WERI-Rb-1 (cell line): ENCODE measurements around the gene G6PC1.
"Not testable (repeated sequence)": the region's sequence is repeated elsewhere in the genome, so short reads cannot be mapped to it uniquely, and the experiment has no call there.

Source experiments
- DNase-seq: peaks from one replicate; pipeline ENCODE4 v3.0.0-alpha.2; 2020
- H3K27ac ChIP-seq: fragments of 250-450 bp; sonication (Bioruptor Pico); 2 replicates; pipeline ENCODE4 v1.5.1; 2020; ENCODE audit warnings: mild to moderate bottlenecking, moderate library complexity
- H3K27me3 ChIP-seq: fragments of 250-450 bp; sonication (Bioruptor Pico); 2 replicates; pipeline ENCODE4 v1.5.1; 2021; ENCODE audit warnings: mild to moderate bottlenecking, low read depth, moderate library complexity; ENCODE audit not compliant: insufficient read depth, severe bottlenecking
- H3K36me3 ChIP-seq: fragments of 250-450 bp; sonication (Bioruptor Pico); 2 replicates; pipeline ENCODE4 v1.5.1; 2020; ENCODE audit warnings: mild to moderate bottlenecking, moderate library complexity
- H3K4me3 ChIP-seq: 2 replicates; pipeline ENCODE4 v1.5.1; 2011; ENCODE audit warnings: low read depth, mild to moderate bottlenecking, control low read depth, low read length
- H3K9me3 ChIP-seq: fragments of 250-450 bp; sonication (Bioruptor Pico); 2 replicates; pipeline ENCODE4 v1.5.1; 2021; ENCODE audit warnings: mild to moderate bottlenecking, moderate library complexity; ENCODE audit not compliant: severe bottlenecking
- TF ChIP-seq, protein P1 (sequence below): IDR thresholded peaks from 2 replicates; pipeline ENCODE4 v1.5.1; 2011; ENCODE audit warnings: low read depth, mild to moderate bottlenecking, control low read depth, inconsistent platforms, low read length

Gene G6PC1

DNA sequence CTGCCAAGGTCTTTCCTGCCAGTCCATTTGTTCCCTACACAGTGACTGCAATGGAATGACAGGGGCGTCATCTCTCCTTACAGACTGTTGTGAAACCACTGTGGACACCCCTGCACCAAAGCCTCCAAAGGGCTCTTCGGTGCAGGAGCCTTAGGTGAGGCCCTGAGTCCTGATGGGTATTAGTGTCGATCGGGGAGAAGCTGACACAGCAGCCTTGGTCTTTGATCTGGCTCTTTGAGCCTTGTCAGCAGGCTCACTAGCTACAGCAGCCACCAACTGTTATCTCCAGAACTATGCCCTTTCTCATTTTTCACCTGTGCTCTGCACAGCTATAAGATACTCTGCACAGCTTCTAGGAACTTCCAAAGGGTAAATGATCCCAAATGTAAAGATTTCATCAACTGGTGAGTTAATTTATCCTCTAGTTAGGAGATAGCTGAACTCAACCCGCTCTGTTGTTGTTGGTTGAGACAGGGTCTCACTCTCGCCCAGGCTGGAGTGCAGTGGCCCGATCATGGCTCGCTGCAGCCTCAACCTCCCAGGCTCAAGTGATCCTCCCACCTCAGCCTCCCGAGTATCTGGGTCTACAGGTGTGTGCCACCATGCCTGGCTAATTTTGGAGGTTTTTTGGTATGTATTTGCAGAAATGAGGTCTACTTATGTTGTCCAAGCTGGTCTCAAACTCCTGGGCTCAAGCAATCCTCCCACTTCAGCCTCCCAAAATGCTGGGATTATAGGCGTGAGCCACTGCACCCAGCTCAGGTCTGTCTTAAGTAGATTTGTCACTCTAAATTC is 19.7 kb downstream of the G6PC1 start:
- no peak overlapping the region; the same call in 1 of the 2 replicates for H3K27ac ChIP-seq
- no peaks in the 10 kb centered on the region for H3K36me3 ChIP-seq
- peak; percentile 62 for DNase-seq
- no peaks in the 10 kb centered on the region for H3K27me3 ChIP-seq
- TF ChIP-seq, protein P1, sequence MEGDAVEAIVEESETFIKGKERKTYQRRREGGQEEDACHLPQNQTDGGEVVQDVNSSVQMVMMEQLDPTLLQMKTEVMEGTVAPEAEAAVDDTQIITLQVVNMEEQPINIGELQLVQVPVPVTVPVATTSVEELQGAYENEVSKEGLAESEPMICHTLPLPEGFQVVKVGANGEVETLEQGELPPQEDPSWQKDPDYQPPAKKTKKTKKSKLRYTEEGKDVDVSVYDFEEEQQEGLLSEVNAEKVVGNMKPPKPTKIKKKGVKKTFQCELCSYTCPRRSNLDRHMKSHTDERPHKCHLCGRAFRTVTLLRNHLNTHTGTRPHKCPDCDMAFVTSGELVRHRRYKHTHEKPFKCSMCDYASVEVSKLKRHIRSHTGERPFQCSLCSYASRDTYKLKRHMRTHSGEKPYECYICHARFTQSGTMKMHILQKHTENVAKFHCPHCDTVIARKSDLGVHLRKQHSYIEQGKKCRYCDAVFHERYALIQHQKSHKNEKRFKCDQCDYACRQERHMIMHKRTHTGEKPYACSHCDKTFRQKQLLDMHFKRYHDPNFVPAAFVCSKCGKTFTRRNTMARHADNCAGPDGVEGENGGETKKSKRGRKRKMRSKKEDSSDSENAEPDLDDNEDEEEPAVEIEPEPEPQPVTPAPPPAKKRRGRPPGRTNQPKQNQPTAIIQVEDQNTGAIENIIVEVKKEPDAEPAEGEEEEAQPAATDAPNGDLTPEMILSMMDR = no peak
- peak overlapping the region; percentile 0; the same call in 1 of the 2 replicates for H3K4me3 ChIP-seq
- H3K9me3 ChIP-seq = no peaks in the 10 kb centered on the region

DNA sequence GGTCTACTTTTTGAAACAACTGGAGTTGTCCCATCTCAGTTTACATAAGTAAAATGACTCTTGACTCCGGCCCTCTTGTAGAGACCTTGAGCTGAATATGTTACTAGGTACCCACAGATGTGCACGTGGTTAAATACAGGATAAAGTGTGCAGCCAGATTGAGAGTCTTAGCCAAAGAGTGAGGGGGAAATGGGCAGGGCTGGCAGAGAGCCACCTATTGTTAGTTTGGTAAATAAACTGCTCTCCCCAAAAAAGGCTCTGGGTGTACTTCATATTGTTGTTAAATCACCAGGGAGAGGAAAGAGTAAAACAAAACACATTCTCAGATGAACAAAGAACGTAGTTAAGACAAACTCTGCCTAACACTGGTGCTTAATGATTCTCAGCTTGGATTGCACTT is 20.3 kb downstream of the G6PC1 start:
- TF ChIP-seq, protein P1 = no peak
- no peak overlapping the region for H3K4me3 ChIP-seq
- no peak for DNase-seq
- H3K9me3 ChIP-seq = no peaks in the 10 kb centered on the region
- H3K27ac ChIP-seq = no peak overlapping the region
- no peaks in the 10 kb centered on the region for H3K36me3 ChIP-seq
- H3K27me3 ChIP-seq = no peaks in the 10 kb centered on the region

DNA sequence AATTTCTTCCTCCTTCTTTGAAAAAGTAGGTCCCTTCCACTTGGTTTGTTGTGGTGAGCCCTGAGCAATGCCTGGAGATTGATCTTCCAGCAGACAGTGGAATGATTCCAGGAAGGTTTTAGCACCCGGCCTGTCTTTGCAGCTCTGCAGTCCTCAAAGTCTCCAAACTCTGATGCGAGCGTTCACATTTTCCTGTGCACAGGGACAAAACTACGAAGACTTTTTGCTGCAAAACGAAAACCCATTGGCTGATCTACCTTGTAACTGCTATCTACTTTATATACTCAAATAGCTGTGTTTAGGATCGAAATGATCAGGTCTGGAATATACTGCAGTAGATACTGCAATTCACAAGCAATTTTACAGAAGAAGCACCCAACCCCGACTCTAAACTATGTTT is 21.7 kb downstream of the G6PC1 start:
- Histone ChIP-seq H3K27me3 (no peaks in the 10 kb centered on the region), H3K27ac (no peak overlapping the region), H3K4me3 (no peak overlapping the region), H3K9me3 (no peaks in the 10 kb centered on the region), H3K36me3 (no peaks in the 10 kb centered on the region)
- TF ChIP-seq, protein P1 = no peak
- DNase-seq = no peak

DNA sequence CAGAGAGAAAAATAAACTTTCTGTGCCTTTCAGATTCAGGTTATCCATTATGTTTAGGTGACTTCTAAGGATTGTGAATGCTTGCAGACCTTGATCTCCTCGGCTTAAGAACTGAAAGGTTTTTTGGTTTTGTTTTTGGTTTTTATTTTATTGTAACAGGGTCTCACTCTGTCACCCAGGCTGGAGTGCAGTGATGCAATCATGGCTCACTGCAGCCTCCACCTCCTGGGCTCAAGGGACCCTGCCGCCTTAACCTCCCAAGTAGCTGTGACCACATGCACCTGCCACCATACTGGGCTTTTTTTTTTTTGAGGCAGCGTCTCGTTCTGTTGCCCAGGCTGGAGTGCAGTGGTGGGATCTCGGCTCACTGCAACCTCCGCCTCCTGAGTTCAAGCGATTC is 22.9 kb downstream of the G6PC1 start:
- H3K27ac ChIP-seq, H3K9me3 ChIP-seq, H3K4me3 ChIP-seq, DNase-seq, H3K36me3 ChIP-seq, H3K27me3 ChIP-seq: not testable (repeated sequence)

DNA sequence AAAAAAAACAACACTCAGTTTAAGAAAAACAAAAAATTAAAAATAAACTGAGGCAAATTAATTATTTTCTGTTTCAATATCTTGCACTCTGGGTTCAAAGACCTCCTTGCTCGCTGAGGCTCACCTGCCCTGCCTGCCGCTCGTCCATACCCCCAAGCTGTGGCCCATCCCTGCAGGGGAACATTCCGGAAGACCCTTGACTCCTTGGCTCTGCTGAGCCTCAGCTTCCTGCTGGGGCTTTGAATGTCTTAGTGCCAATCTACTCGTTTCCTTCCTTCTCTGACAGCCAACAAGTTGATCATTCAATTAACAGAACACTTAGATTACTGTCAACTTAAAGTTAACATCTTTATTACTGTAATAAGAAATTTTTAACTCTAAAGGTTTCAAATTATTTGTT is 24.3 kb downstream of the G6PC1 start:
- H3K27ac ChIP-seq = no peak overlapping the region
- TF ChIP-seq, protein P1 = no peak
- H3K9me3 ChIP-seq = no peaks in the 10 kb centered on the region
- no peaks in the 10 kb centered on the region for H3K36me3 ChIP-seq
- no peak for DNase-seq
- H3K27me3 ChIP-seq = no peaks in the 10 kb centered on the region
- no peak overlapping the region for H3K4me3 ChIP-seq

DNA sequence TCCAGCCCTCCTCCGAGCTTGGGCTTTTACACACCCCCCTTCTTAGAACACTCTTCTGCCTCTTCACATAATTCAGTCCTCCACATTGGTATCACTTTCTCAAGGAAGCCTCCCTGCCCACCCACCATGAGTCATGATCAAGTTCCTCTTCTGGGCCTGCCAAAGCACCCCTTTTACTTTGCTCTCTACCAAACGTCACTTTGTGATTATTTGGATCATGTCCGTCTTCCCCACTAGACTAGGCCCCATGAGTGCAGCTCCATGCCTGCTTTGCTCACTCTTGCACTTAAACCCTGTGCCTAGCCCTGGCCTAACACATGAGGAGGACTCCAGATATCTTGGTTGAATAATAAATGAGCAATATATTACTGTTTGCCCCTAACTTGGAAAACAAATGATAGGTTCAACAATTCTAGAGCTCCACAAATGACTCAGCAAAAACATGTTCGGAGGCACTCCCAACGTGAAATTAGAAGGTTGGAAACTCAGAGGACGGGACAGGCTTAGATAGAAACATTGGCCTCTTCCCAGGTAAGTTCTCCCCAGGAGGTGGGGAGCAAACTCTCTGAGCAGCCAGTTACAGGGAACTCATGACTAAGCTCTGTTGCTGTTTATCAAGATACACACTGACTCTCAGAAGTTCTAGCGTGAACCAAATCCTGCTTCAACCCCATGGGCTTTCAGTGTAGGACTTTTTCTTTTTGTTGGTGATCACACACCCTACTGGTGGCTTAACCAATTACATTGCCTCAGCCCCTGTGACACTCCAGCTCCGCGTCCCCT is 28.3 kb downstream of the G6PC1 start:
- no peaks in the 10 kb centered on the region for H3K27me3 ChIP-seq
- peak; percentile 53 for DNase-seq
- H3K9me3 ChIP-seq = no peaks in the 10 kb centered on the region
- TF ChIP-seq, protein P1 = peak; percentile 71
- H3K36me3 ChIP-seq = no peaks in the 10 kb centered on the region
- no peak overlapping the region for H3K27ac ChIP-seq
- no peak overlapping the region for H3K4me3 ChIP-seq
